ENCODE measurements around the gene C15orf39. TPM values are rescaled to one million over a fixed set of nuclear protein-coding genes. Genes with fewer than 3 reads are reported as not detected.

C15orf39 gene
- total RNA-seq, 3 donors from 2014 or later = 7.7 to 17.4 (median 11.5) TPM

GRCh38 chr15:75154461-75155062 lies 47.1 kb upstream of the C15orf39 start:
- Histone ChIP-seq H3K4me3 (no peak overlapping the region), H3K36me3 (no peaks in the 10 kb centered on the region), H3K4me1 (no peaks in the 10 kb centered on the region), H3K27me3 (no peaks in the 10 kb centered on the region), H3K9me3 (no peaks in the 10 kb centered on the region), H3K27ac (no peak overlapping the region)
- intact Hi-C loops (cut with DNase I; ENCODE audit: low total_unique reads) = no loop called here
- DNase-seq (ENCODE audit: low spot score in 2 of 2) = no peak
- TF ChIP-seq, protein P1, sequence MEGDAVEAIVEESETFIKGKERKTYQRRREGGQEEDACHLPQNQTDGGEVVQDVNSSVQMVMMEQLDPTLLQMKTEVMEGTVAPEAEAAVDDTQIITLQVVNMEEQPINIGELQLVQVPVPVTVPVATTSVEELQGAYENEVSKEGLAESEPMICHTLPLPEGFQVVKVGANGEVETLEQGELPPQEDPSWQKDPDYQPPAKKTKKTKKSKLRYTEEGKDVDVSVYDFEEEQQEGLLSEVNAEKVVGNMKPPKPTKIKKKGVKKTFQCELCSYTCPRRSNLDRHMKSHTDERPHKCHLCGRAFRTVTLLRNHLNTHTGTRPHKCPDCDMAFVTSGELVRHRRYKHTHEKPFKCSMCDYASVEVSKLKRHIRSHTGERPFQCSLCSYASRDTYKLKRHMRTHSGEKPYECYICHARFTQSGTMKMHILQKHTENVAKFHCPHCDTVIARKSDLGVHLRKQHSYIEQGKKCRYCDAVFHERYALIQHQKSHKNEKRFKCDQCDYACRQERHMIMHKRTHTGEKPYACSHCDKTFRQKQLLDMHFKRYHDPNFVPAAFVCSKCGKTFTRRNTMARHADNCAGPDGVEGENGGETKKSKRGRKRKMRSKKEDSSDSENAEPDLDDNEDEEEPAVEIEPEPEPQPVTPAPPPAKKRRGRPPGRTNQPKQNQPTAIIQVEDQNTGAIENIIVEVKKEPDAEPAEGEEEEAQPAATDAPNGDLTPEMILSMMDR (IDR thresholded peaks at IDR 0.05) = no peak
- TF ChIP-seq POLR2AphosphoS5 (IDR thresholded peaks at IDR 0.05) (no peak), POLR2A (IDR thresholded peaks at IDR 0.05) (no peak)

GRCh38 chr15:75156326-75157215 lies 45.1 kb upstream of the C15orf39 start:
- Histone ChIP-seq H3K27me3 (no peaks in the 10 kb centered on the region), H3K27ac (no peak overlapping the region), H3K36me3 (no peaks in the 10 kb centered on the region), H3K9me3 (no peaks in the 10 kb centered on the region), H3K4me1 (no peaks in the 10 kb centered on the region), H3K4me3 (no peak overlapping the region)
- intact Hi-C loops (cut with DNase I; ENCODE audit: low total_unique reads) = no loop called here
- TF ChIP-seq, protein P1 (IDR thresholded peaks at IDR 0.05) = no peak
- TF ChIP-seq POLR2A (IDR thresholded peaks at IDR 0.05) (no peak), POLR2AphosphoS5 (IDR thresholded peaks at IDR 0.05) (no peak)
- DNase-seq (ENCODE audit: low spot score in 2 of 2) = no peak

- DNase-seq (ENCODE audit: low spot score in 2 of 2) = no peak
- Histone ChIP-seq H3K36me3 (no peaks in the 10 kb centered on the region), H3K4me3 (no peak overlapping the region), H3K27me3 (no peaks in the 10 kb centered on the region), H3K9me3 (no peaks in the 10 kb centered on the region), H3K27ac (no peak overlapping the region), H3K4me1 (no peaks in the 10 kb centered on the region)
- TF ChIP-seq, protein P1 (IDR thresholded peaks at IDR 0.05) = no peak
- TF ChIP-seq POLR2A (IDR thresholded peaks at IDR 0.05) = no peak
- TF ChIP-seq POLR2AphosphoS5 (IDR thresholded peaks at IDR 0.05) = no peak
- intact Hi-C loops (cut with DNase I; ENCODE audit: low total_unique reads) = no loop called here
Measured at GRCh38 chr15:75158402-75158801, 43.3 kb upstream of the C15orf39 start.

- TF ChIP-seq, protein P1 (IDR thresholded peaks at IDR 0.05) = no peak
- TF ChIP-seq POLR2A (IDR thresholded peaks at IDR 0.05) (no peak), POLR2AphosphoS5 (IDR thresholded peaks at IDR 0.05) (no peak)
- intact Hi-C loops (cut with DNase I; ENCODE audit: low total_unique reads) = no loop called here
- H3K9me3 ChIP-seq = no peaks in the 10 kb centered on the region
- no peak for DNase-seq (ENCODE audit: low spot score in 2 of 2)
- H3K4me1 ChIP-seq = no peaks in the 10 kb centered on the region
- H3K36me3 ChIP-seq = no peaks in the 10 kb centered on the region
- H3K27me3 ChIP-seq = no peaks in the 10 kb centered on the region
- H3K27ac ChIP-seq = no peak overlapping the region
- no peak overlapping the region for H3K4me3 ChIP-seq
Measured at GRCh38 chr15:75159244-75159643, 42.4 kb upstream of the C15orf39 start.

Data from breast epithelium (tissue), 4 donors.